ENCODE data around the gene PPP1R13B.
"Not testable (repeated sequence)": the region's sequence is repeated elsewhere in the genome, so short reads cannot be mapped to it uniquely, and the experiment has no call there.

The PPP1R13B gene

DNA sequence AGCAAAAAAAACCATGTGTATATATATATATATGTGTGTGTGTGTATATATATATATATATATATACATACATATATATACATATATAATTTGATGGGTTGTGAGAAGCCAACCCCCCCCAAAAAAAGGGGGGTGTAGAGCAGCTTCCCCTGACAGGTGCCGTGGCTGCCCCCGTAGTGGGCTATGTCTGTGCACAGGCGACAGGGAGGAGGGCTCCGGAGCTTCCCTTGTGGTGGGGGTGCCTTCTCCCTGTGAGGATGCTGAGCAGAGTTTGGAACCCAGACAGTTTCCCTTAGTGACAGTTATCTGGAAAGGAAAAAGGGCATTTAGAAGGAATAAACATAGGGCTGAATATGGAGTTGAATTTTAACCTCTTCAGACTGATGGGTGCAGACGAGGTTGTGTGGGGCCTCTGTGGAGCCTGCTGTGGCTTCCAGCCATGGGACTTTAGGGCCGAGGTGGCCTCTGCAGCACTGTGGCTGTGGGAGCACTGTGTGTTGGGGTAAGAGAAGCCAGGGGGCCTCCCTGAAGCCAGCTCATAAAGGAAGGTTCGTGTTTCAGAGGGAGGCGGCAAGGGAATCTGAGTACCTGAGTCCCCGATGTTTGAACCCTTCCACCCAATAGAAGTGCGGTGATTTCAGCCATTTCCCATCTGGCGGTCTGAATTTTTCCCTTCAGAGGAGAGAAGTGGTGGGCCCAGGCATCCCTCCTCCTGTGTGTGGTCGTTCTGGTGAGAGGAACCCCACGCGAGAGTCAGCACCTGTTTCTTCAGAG is 151.9 kb downstream of the PPP1R13B start:
- in situ Hi-C loops (cut with MboI; ENCODE audit: low pct_unique_long_range_greater_than_20kb, low sequenced_read_pairs, unreplicated experiment), result no loop called here
- TF ChIP-seq, protein P1, sequence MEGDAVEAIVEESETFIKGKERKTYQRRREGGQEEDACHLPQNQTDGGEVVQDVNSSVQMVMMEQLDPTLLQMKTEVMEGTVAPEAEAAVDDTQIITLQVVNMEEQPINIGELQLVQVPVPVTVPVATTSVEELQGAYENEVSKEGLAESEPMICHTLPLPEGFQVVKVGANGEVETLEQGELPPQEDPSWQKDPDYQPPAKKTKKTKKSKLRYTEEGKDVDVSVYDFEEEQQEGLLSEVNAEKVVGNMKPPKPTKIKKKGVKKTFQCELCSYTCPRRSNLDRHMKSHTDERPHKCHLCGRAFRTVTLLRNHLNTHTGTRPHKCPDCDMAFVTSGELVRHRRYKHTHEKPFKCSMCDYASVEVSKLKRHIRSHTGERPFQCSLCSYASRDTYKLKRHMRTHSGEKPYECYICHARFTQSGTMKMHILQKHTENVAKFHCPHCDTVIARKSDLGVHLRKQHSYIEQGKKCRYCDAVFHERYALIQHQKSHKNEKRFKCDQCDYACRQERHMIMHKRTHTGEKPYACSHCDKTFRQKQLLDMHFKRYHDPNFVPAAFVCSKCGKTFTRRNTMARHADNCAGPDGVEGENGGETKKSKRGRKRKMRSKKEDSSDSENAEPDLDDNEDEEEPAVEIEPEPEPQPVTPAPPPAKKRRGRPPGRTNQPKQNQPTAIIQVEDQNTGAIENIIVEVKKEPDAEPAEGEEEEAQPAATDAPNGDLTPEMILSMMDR (IDR thresholded peaks at IDR 0.05; ENCODE audit: extremely low read depth, insufficient read depth, missing control alignments), result no peak
- DNase-seq (ENCODE audit: low spot score), result no peak

DNA sequence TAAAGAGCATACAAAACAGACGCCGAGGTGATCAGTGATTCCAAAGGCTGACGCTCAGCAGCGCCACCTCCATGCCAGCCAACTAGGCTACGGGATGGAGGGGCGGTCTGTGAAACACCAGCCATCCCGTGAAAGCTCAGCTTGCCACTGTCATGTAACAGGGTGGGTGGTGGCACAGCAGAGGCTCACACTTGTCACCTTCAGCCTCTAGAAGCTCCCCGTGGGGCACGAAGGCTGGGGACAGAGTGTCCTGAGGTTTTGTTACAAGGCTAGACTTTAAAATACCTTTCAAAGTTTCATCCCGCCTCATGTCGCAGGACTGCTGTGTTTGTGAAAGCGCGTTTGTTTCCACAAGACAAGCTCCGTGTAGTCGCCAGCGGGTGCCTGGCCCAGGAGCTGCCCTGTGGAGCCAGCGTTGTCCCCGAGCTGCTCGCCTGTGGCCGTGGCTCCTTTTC is 152.8 kb downstream of the PPP1R13B start:
- DNase-seq (ENCODE audit: low spot score), result no peak
- TF ChIP-seq, protein P1 (IDR thresholded peaks at IDR 0.05; ENCODE audit: extremely low read depth, insufficient read depth, missing control alignments), result no peak
- in situ Hi-C loops (cut with MboI; ENCODE audit: low pct_unique_long_range_greater_than_20kb, low sequenced_read_pairs, unreplicated experiment), result no loop called here

DNA sequence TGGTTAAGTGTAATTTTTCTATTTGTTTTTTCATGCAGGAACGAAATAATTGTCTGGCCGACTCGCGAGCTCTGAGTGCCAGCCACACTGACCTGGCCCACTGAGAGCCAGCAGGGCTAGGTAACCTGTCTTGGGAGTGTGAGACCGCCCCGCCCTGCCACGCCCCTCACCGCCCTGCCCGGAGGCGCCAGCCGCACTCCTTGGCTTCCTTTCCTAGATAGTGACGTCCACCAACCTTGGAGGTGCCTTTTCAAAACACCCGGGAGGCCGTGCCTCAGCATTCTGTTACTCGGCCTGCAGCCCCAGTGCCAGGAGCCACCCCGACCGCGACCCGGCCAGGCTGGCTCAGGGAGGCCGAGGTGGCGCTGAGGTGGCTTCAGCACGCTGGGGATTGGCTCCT is 153.9 kb downstream of the PPP1R13B start:
- DNase-seq (ENCODE audit: low spot score), result no peak
- TF ChIP-seq, protein P1 (IDR thresholded peaks at IDR 0.05; ENCODE audit: extremely low read depth, insufficient read depth, missing control alignments), result no peak
- in situ Hi-C loops (cut with MboI; ENCODE audit: low pct_unique_long_range_greater_than_20kb, low sequenced_read_pairs, unreplicated experiment), result no loop called here

DNA sequence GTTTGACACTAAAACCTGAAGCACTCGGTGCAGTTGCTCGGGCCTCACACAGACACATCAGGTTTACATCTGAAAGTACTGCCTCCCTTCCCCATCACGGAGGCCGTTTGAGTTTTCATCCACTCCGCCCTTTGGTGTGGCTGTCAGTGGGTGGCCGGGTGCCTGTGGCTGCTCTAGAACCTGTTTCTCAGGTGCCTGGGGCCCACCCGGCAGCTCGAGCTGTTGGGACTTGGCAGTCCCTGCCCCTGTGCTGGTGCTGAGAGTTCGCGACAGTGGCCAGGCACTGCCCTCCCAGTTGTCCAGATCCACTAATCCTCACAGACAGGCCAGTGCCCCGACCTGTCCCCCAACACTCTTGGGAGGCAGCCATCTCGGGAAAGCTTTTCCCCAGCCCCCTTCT is 154.5 kb downstream of the PPP1R13B start:
- TF ChIP-seq, protein P1 (IDR thresholded peaks at IDR 0.05; ENCODE audit: extremely low read depth, insufficient read depth, missing control alignments), result no peak
- in situ Hi-C loops (cut with MboI; ENCODE audit: low pct_unique_long_range_greater_than_20kb, low sequenced_read_pairs, unreplicated experiment), result no loop called here
- DNase-seq (ENCODE audit: low spot score), result no peak

DNA sequence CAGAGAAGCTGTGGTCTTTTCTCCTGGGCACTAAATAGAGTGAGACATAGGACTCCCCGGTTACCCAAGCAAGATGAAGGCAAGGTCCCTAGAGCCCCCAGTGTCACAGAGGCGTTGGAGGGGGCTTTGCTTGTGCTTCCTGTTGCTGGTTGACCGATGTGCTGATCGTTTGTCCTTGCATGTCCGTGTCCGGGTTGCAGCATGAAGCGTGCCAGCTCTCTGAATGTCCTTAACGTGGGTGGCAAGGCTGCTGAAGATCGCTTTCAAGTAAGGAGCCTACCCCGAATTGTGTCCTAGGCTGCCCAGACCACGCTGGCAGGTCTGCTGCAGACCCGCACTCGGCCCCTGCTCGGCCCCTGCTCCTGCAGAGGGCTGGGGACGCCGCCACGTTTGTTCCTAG is 155.2 kb downstream of the PPP1R13B start:
- TF ChIP-seq, protein P1 (IDR thresholded peaks at IDR 0.05; ENCODE audit: extremely low read depth, insufficient read depth, missing control alignments), result no peak
- DNase-seq (ENCODE audit: low spot score), result no peak
- in situ Hi-C loops (cut with MboI; ENCODE audit: low pct_unique_long_range_greater_than_20kb, low sequenced_read_pairs, unreplicated experiment), result no loop called here

DNA sequence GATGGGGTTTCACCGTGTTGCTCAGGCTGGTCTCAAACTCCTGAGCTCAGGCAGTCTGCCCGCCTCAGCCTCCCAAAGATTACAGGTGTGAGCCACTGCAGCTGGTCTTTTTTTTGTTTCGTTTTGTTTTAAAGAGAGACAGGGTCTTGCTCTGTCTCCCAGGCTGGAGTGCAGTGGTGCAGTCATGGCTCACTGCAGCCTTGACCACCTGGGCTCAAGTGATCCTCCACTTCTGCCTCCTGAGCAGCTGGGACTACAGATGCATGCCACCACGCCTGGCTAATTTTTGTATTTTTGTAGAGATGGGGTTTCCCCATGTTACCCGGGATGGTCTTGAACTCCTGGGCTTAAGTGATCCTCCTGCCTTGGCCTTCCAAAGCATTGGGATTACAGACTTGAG is 155.7 kb downstream of the PPP1R13B start:
- in situ Hi-C loops (cut with MboI; ENCODE audit: low pct_unique_long_range_greater_than_20kb, low sequenced_read_pairs, unreplicated experiment); DNase-seq (ENCODE audit: low spot score): not testable (repeated sequence)

DNA sequence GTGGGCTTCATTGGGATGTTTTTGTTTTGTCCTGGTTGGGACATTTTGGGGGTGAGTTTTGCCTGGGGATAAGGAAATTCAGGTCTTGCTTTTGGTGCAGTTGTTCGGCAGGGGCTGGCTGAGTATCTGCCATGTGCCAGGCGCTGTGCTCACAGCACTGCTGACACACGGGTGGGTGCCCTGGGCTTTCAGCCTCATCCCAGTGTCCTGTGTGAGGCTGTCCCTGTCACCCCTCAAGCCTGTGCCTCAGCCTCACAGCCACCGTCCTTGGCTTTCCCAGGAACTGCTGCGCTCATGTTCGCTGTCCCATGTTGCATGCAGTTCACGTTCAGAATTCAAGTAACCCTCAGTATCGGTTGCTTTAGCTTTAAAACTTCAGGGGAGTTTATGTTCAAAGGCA is 157.0 kb downstream of the PPP1R13B start:
- TF ChIP-seq, protein P1 (IDR thresholded peaks at IDR 0.05; ENCODE audit: extremely low read depth, insufficient read depth, missing control alignments), result no peak
- in situ Hi-C loops (cut with MboI; ENCODE audit: low pct_unique_long_range_greater_than_20kb, low sequenced_read_pairs, unreplicated experiment), result no loop called here

More for the DNA sequence above, 157.0 kb downstream of the PPP1R13B start:
- no peak for DNase-seq (ENCODE audit: low spot score)
